Activated T-cell treated with anti-CD3 and anti-CD28 coated beads, Interleukin-2, amount 50 U/mL, for 24 hours (primary cell): ENCODE data around the gene PEAK1.

Experiments used
- DNase-seq: peaks from one replicate; pipeline ENCODE4 v3.0.0-alpha.2; 2020
- H3K27ac Mint-ChIP-seq: 2 replicates; pipeline ENCODE4 v1.8.0; 2020; ENCODE audit warnings: mild to moderate bottlenecking, mixed read lengths
- H3K27me3 Mint-ChIP-seq: 2 replicates; pipeline ENCODE4 v1.8.0; 2020; ENCODE audit warnings: mixed read lengths
- H3K36me3 Mint-ChIP-seq: 2 replicates; pipeline ENCODE4 v1.8.0; 2020; ENCODE audit warnings: low read depth, mixed read lengths
- H3K4me1 Mint-ChIP-seq: 2 replicates; pipeline ENCODE4 v1.8.0; 2020; ENCODE audit warnings: low read depth, mixed read lengths
- H3K4me3 Mint-ChIP-seq: 2 replicates; pipeline ENCODE4 v1.8.0; 2020; ENCODE audit warnings: mild to moderate bottlenecking, moderate library complexity, mixed read lengths
- H3K9me3 Mint-ChIP-seq: 2 replicates; pipeline ENCODE4 v1.8.0; 2020; ENCODE audit warnings: mixed read lengths

Gene PEAK1

DNA sequence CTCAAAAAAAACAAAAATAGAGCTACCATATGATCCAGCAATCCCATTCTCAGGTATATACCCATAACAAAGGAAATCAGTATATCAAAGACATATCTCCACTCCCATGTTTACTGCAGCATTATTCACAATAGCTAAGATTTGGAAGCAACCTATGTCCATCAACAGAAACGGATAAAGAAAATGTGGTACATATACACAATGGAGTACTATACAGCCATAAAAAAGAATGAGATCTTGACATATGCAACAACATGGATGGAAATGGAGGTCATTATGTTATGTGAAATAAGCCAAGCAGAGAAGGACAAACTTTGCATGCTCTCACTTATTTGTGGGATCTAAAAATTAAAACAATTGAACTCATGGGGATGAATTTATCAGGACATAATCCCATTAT, 19.6 kb downstream of the PEAK1 start:
- Mint-ChIP-seq H3K9me3 (peaks cover 29% of the 10 kb centered on the region), H3K4me3 (no peak overlapping the region), H3K27me3 (no peaks in the 10 kb centered on the region), H3K27ac (no peak overlapping the region), H3K4me1 (peaks cover 26% of the 10 kb centered on the region), H3K36me3 (peaks cover 16% of the 10 kb centered on the region)
- no peak for DNase-seq

DNA sequence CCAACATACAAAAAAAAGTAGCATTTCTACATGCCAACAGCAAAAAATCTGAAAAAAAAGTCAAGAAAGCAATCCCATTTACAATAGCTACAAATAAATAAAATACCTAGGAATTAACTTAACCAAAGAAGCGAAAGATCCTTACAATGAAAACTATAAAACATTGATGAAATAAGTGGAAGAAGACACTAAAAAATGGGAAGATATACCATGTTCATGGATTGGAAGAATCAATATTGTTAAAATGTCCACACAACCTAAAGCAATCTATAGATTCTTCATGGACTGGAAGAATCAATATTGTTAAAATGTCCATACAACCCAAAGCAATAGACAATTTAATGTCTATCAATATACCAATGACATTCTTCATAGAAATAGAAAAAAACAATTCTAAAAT, 21.0 kb downstream of the PEAK1 start:
- peaks cover 17% of the 10 kb centered on the region for H3K36me3 Mint-ChIP-seq
- peaks cover 24% of the 10 kb centered on the region for H3K4me1 Mint-ChIP-seq
- no peaks in the 10 kb centered on the region for H3K27me3 Mint-ChIP-seq
- H3K27ac Mint-ChIP-seq = no peak overlapping the region
- DNase-seq = no peak
- H3K4me3 Mint-ChIP-seq = no peak overlapping the region
- peaks cover 35% of the 10 kb centered on the region for H3K9me3 Mint-ChIP-seq

DNA sequence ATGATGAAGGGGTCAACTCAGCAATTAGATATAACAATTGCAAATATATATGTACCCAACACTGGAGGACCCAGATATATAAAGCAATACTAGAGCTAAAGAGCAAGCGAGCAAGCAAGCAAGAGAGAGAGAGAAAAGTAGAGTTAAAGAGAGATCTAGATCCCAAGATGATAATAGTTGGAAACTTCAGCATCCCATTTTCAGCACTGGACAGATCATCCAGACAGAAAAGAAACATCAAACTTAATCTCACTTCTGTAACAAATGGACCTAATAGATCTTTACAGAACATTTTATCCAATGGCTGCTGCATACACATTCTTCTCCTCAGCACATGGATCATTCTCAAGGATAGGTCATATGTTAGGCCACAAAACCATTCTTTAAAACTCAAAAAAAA, 23.2 kb downstream of the PEAK1 start:
- DNase-seq = no peak
- H3K27me3 Mint-ChIP-seq = no peaks in the 10 kb centered on the region
- H3K4me3 Mint-ChIP-seq = no peak overlapping the region
- peaks cover 35% of the 10 kb centered on the region for H3K9me3 Mint-ChIP-seq
- H3K4me1 Mint-ChIP-seq = peaks cover 6% of the 10 kb centered on the region
- H3K27ac Mint-ChIP-seq = no peak overlapping the region
- H3K36me3 Mint-ChIP-seq = peaks cover 17% of the 10 kb centered on the region

DNA sequence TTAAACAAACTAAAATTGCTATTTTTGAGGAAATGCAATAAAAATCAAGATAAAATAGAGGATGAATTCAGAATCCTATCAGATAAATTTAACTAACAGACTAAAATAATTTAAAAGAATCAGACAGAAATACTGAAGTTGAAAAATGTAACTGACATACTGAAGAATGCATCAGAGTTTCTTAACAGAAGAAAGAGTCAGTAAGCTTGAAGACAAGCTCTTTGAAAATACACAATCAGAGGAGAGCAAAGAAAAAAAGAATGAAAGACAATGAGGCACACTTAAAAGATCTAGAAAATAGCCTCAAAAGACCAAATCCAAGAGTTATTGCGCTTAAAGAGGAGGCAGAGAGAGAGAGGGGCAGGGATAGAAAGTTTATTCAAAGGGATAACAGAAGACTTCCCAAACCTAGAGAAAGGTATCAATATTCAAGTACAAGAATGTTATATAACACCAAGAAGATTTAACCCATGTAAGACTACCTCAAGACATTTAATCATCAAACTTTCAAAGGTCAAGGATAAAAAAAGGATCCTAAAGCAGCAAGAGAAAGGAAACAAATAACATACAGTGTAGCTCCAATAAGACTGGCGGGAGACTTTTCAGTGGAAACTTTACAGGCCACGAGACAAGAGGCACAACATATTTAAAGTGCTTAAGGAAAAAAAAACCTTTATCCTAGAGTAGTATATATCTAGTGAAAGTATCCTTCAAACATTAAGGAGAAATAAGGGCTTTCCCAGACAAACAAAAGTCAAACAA, 24.7 kb downstream of the PEAK1 start:
- peaks cover 17% of the 10 kb centered on the region for H3K36me3 Mint-ChIP-seq
- no peak overlapping the region for H3K27ac Mint-ChIP-seq
- H3K4me3 Mint-ChIP-seq = no peak overlapping the region
- no peak for DNase-seq
- H3K9me3 Mint-ChIP-seq = peaks cover 32% of the 10 kb centered on the region
- H3K27me3 Mint-ChIP-seq = no peaks in the 10 kb centered on the region
- H3K4me1 Mint-ChIP-seq = no peaks in the 10 kb centered on the region

DNA sequence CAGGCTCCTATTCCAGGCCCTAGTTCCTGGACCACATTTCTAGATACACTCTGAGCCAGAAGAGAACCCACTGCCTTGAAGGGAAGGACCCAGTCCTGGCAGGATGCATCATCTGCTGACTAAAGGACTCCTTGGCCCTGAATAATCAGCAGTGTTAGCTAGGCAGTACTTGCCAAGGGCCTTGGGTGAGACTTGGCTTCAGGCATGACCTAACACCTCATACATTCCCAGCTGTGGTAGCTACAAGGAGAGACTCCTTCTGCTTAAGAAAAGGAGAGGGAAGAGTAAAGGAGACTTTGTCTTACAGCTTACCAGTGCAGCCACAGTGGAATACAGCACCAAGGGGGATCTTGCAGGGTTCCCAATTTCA, 26.4 kb downstream of the PEAK1 start:
- Mint-ChIP-seq H3K27me3 (no peaks in the 10 kb centered on the region), H3K4me1 (no peaks in the 10 kb centered on the region), H3K36me3 (peaks cover 11% of the 10 kb centered on the region), H3K9me3 (peaks cover 19% of the 10 kb centered on the region), H3K4me3 (no peak overlapping the region), H3K27ac (no peak overlapping the region)
- no peak for DNase-seq

DNA sequence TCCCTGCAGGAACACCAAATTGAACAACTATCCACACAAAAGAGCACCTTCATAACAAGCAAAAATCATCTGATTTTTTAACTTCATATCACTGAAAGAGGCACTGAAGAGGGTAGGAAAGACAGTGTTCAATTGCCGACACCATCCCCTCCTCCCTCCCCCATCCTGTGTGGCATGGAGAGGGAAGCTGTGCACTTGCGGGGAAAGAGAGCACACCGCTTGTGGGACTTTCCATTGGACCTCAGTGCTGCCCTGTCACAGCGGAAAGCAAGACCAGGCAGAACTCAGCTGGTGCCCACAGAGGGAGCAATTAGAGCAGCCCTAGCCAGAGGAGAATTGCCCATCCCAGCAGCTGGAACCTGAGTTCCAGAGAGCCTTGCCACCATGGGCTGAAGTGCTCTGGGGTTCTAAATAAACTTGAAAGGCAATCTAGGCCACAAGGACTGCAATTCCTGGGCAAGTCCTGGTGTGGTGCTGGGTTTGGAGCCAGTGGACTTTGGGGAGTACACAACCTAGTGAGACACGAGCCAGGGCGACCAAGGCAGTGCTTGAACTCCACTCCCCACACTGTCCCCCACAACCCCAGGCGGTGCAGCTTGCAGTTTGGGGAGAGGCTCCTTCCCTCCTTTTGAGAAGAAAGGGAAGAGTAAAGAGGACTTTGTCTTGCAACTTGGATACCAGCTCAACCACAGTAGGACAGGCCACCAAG, 27.0 kb downstream of the PEAK1 start:
- DNase-seq = no peak
- peaks cover 14% of the 10 kb centered on the region for H3K9me3 Mint-ChIP-seq
- H3K27me3 Mint-ChIP-seq = no peaks in the 10 kb centered on the region
- H3K4me3 Mint-ChIP-seq = no peak overlapping the region
- no peaks in the 10 kb centered on the region for H3K4me1 Mint-ChIP-seq
- no peak overlapping the region for H3K27ac Mint-ChIP-seq
- H3K36me3 Mint-ChIP-seq = peaks cover 8% of the 10 kb centered on the region

DNA sequence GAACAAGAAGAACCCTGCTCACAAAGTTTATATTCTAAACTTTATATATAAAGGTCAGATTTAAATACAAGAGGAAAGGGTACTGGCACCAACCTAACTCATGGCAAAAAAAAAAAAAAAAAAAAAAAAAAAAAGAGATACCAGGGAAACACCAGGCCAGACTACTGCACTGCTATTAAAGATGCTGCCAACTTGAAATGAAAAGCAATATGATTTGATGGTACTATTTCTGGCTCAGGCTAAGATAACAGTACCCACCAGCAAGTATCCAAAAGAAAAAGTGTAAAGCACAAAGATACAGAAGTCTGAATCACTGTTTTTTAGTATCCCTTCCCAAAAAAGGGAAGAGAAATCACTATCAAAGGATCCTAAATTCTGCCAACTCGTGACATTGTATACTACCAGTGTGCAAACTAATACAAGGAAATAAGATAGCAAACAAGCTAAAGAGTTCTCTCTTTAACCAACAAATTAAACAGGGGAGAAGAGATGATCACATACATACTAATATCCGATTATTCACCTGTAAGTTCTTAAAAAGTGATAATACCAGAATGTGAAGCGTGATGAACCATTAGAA, 28.4 kb downstream of the PEAK1 start:
- Mint-ChIP-seq H3K9me3 (peaks cover 8% of the 10 kb centered on the region), H3K27ac (no peak overlapping the region), H3K36me3 (peaks cover 6% of the 10 kb centered on the region), H3K27me3 (no peaks in the 10 kb centered on the region), H3K4me3 (no peak overlapping the region), H3K4me1 (no peaks in the 10 kb centered on the region)
- no peak for DNase-seq

DNA sequence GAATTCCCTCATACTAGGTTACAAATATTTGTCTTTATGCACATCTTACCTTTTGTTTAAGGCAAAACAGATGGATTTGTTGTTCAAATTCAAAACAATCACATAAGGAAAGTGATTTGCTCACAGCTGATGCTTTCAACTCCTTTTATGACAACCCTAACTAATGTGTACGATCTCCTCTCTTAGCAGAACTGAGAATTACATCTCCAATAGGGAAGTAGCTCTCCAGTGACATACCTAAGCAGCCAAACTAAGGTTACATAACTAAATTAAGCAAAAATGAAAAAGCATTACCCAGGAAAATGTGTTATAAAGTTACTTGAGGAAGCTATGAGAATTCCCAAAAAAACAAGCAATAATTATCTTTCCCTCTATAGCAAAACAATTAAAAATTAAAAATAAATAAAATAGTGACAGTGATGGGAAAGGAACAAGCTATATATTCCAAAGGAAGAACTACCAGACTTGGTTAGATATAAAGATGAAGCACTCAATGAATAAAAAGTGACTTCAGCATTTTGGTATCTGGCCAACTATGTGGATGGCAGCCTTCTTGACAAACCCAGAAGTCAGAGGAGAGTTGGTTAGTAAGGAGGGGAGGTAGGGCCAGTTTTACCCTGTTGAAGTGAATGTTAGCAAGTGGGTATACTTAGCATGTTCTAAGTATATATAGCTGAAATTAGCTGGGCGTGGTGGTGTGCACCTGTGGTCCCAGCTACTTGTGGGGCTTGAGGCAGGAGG, 32.4 kb downstream of the PEAK1 start:
- H3K27me3 Mint-ChIP-seq = no peaks in the 10 kb centered on the region
- H3K4me1 Mint-ChIP-seq = peaks cover 20% of the 10 kb centered on the region
- no peaks in the 10 kb centered on the region for H3K36me3 Mint-ChIP-seq
- H3K27ac Mint-ChIP-seq = no peak overlapping the region
- no peaks in the 10 kb centered on the region for H3K9me3 Mint-ChIP-seq
- no peak overlapping the region for H3K4me3 Mint-ChIP-seq
- DNase-seq = no peak

DNA sequence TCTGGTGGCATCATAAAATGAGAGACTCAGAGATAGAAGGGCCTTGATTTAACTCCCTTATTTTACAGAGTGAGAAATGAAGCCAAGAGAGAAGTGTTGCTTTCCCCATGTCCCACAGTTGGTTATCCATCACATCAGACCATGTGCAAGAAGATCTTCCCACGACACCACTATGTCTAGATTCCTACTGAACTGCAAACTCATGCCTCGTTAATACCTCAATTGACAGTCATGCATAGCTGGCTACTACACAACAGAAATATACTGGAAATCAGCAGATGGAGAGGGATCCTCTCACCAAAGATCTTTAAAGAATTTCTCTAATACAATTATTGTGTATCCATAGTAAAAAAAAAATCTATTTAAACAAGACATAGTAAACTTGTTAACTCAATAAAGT, 33.3 kb downstream of the PEAK1 start:
- H3K36me3 Mint-ChIP-seq = no peaks in the 10 kb centered on the region
- H3K27me3 Mint-ChIP-seq = no peaks in the 10 kb centered on the region
- peaks cover 20% of the 10 kb centered on the region for H3K4me1 Mint-ChIP-seq
- no peak overlapping the region for H3K4me3 Mint-ChIP-seq
- DNase-seq = no peak
- H3K9me3 Mint-ChIP-seq = no peaks in the 10 kb centered on the region
- no peak overlapping the region for H3K27ac Mint-ChIP-seq

DNA sequence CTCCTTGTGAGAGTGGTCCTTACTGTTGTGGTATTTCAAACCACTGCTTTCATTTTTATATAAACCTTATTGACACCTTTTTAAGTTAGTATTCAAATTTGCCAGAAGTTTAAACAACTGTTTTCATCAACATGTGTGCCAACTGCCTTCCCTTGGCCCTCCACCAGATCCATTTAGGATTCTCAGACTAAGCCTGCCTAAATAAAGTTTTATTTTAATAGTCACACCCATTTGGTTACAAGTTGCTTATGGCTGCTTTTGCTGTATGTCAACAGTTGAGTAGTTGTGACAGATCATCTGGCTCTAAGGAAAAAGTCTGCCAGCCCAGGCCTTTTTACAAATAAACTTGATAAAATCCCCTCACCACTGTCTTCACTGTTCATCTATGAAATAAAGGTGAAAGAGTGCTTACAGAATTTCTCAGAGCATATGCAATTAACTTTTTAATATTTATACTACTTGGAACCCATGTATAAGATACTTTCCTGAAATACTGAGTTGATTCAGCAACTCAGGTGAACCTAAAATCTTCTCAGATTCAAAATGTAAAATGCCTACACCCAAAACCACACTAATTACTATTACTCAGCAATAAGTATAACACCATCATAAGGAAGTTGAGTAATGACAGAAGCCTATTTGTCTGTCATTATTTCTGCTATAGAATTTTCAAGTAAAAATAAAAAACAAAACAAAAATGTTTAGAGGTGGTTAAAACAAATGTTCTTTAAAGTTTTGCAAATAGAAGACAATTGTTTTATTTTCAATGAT, 35.1 kb downstream of the PEAK1 start:
- H3K27ac Mint-ChIP-seq = no peak overlapping the region
- H3K4me3 Mint-ChIP-seq = no peak overlapping the region
- no peaks in the 10 kb centered on the region for H3K27me3 Mint-ChIP-seq
- DNase-seq = no peak
- no peaks in the 10 kb centered on the region for H3K36me3 Mint-ChIP-seq
- peaks cover 20% of the 10 kb centered on the region for H3K4me1 Mint-ChIP-seq
- no peaks in the 10 kb centered on the region for H3K9me3 Mint-ChIP-seq

DNA sequence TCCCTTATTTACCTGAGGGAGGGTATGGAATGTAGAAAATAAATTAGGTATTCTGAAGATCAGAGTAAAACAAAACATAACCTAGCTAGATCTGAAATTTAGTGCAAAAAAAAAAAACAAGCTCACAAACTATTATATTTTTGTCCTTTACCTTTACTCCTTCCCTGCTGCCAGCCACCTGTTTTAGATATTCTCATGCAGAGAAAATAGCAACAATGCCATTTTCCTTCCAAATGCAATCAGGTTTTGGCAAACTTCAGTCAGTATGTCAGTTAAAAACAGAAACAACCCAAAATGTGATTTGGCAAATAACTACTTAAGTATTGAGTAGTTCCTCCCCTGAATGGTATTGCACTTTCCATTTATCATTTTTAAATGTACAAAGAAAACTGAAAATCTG, 35.8 kb downstream of the PEAK1 start:
- Mint-ChIP-seq H3K27ac (no peak overlapping the region), H3K36me3 (no peaks in the 10 kb centered on the region), H3K4me1 (peaks cover 20% of the 10 kb centered on the region)

DNA sequence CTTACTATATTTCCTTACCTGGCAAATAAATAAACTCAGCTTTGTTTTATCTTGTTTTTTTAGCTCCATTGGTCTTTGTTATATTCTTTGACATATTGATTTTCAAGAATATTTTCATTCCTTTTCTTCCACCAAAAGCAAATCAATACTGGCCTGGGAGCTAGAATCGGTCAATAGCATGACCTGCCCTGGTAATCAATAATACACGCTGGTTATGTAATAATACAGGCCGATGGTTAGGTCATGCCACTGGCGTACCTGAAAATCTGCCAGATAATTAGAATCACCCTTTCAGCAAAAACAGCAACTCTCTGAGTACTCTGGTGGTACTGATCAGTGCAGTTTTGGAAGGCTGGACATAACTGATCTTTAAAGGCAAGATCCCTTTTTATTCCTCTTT, 39.9 kb downstream of the PEAK1 start:
- no peak for DNase-seq
- Mint-ChIP-seq H3K9me3 (no peaks in the 10 kb centered on the region), H3K27me3 (no peaks in the 10 kb centered on the region), H3K4me3 (no peak overlapping the region), H3K27ac (no peak overlapping the region), H3K4me1 (peaks cover 18% of the 10 kb centered on the region), H3K36me3 (no peaks in the 10 kb centered on the region)

More for the DNA sequence above, 35.8 kb downstream of the PEAK1 start:
- no peak for DNase-seq
- Mint-ChIP-seq H3K9me3 (no peaks in the 10 kb centered on the region), H3K4me3 (no peak overlapping the region), H3K27me3 (no peaks in the 10 kb centered on the region)

DNA sequence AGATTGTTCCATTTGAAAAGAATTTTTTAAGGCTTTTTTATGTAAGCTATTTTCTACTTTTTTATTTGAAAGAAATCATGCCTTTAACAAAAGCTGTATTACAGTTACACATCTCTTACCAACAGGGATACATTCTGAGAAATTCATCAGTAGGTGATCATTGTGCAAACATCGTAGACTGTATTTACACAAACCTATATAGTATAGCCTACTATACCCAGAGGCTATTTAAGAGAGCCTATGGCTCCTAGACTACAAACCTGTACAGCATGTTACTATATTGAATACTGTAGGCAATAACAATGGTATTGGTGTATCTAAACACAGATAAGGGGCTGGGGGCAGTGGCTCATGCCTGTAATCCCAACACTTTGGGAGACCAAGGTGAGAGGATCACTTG, 43.1 kb downstream of the PEAK1 start:
- no peak for DNase-seq
- no peak overlapping the region for H3K27ac Mint-ChIP-seq
- no peaks in the 10 kb centered on the region for H3K27me3 Mint-ChIP-seq
- H3K4me3 Mint-ChIP-seq = no peak overlapping the region
- H3K4me1 Mint-ChIP-seq = peaks cover 5% of the 10 kb centered on the region
- no peaks in the 10 kb centered on the region for H3K36me3 Mint-ChIP-seq
- no peaks in the 10 kb centered on the region for H3K9me3 Mint-ChIP-seq

DNA sequence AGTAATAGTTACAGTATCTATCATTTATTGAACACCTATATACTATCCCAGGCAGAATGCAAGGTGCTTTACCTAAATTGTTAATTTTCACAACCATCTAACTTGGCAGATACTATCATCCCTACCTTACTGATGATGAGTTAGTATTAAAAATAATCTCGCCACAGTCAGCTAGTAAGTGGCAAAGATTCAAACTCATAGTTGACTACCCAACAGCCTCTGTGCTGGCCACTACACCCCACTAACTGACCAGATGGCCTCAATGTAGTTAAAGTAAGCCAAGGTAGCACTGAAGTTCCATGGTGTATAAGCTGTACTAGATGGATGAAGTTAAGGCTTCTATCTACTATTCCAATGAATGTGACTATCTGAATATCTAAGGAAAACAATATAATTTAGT, 44.8 kb downstream of the PEAK1 start:
- Mint-ChIP-seq H3K36me3 (no peaks in the 10 kb centered on the region), H3K27me3 (no peaks in the 10 kb centered on the region), H3K4me3 (no peak overlapping the region), H3K4me1 (peaks cover 5% of the 10 kb centered on the region), H3K27ac (no peak overlapping the region), H3K9me3 (no peaks in the 10 kb centered on the region)
- no peak for DNase-seq
